H9 (cell line): ENCODE results near the gene BSG. TPM values are rescaled to one million over a fixed set of nuclear protein-coding genes. Genes with fewer than 3 reads are reported as not detected.

Experiments
- DNase-seq: peaks from one replicate; pipeline ENCODE4 v3.0.0-alpha.2; 2017
- H2AFZ ChIP-seq: one replicate; pipeline ENCODE4 v1.6.1; 2013; ENCODE audit warnings: mild to moderate bottlenecking, low read length, control low read depth, moderate library complexity
- H2AK5ac ChIP-seq: 2 replicates; pipeline ENCODE4 v1.6.1; 2013; ENCODE audit warnings: low read length, control low read depth, mixed read lengths; ENCODE audit not compliant: insufficient read length
- H2BK120ac ChIP-seq: one replicate; pipeline ENCODE4 v1.6.1; 2013; ENCODE audit warnings: low read depth, mild to moderate bottlenecking, low read length, control low read depth, inconsistent platforms; ENCODE audit not compliant: poor library complexity, severe bottlenecking
- H2BK12ac ChIP-seq: 2 replicates; pipeline ENCODE4 v1.6.1; 2013; ENCODE audit warnings: low read length, control low read depth, mixed read lengths, low read depth; ENCODE audit not compliant: insufficient read length
- H2BK15ac ChIP-seq: 2 replicates; pipeline ENCODE4 v1.6.1; 2013; ENCODE audit warnings: low read depth, low read length, control low read depth
- H2BK20ac ChIP-seq: one replicate; pipeline ENCODE4 v1.6.1; 2013; ENCODE audit warnings: low read depth, mild to moderate bottlenecking, low read length, control low read depth, inconsistent platforms; ENCODE audit not compliant: poor library complexity, severe bottlenecking
- H2BK5ac ChIP-seq: 2 replicates; pipeline ENCODE4 v1.6.1; 2013; ENCODE audit warnings: low read length, control low read depth, mixed read lengths; ENCODE audit not compliant: insufficient read length
- H3K14ac ChIP-seq: 2 replicates; pipeline ENCODE4 v1.6.1; 2013; ENCODE audit warnings: low read length, control low read depth; ENCODE audit not compliant: insufficient read depth
- H3K18ac ChIP-seq: 2 replicates; pipeline ENCODE4 v1.6.1; 2013; ENCODE audit warnings: low read depth, mild to moderate bottlenecking, mixed read lengths, low read length, control low read depth; ENCODE audit not compliant: insufficient read length
- H3K23ac ChIP-seq: 2 replicates; pipeline ENCODE4 v1.6.1; 2013; ENCODE audit warnings: low read length, control low read depth, mixed read lengths, low read depth; ENCODE audit not compliant: insufficient read length
- H3K23me2 ChIP-seq: 2 replicates; pipeline ENCODE4 v1.6.1; 2013; ENCODE audit warnings: low read depth, mild to moderate bottlenecking, mixed read lengths, low read length, control low read depth; ENCODE audit not compliant: insufficient read length, poor library complexity, severe bottlenecking
- H3K27ac ChIP-seq: 2 replicates; pipeline ENCODE4 v1.5.1; 2013; ENCODE audit warnings: low read length, control low read depth, mixed read lengths, low read depth; ENCODE audit not compliant: insufficient read length
- H3K27me3 ChIP-seq: 2 replicates; pipeline ENCODE4 v1.6.1; 2013; ENCODE audit warnings: low read length, control low read depth, inconsistent platforms; ENCODE audit not compliant: insufficient read depth
- H3K4ac ChIP-seq: 2 replicates; pipeline ENCODE4 v1.6.1; 2013; ENCODE audit warnings: low read depth, mild to moderate bottlenecking, control low read depth, inconsistent platforms, low read length, moderate library complexity
- H3K4me1 ChIP-seq: 2 replicates; pipeline ENCODE4 v1.6.1; 2013; ENCODE audit warnings: low read length, control low read depth, inconsistent platforms; ENCODE audit not compliant: insufficient read depth
- H3K4me2 ChIP-seq: 2 replicates; pipeline ENCODE4 v1.6.1; 2013; ENCODE audit warnings: low read length, control low read depth, mixed read lengths; ENCODE audit not compliant: insufficient read length, insufficient read depth
- H3K56ac ChIP-seq: 2 replicates; pipeline ENCODE4 v1.6.1; 2013; ENCODE audit warnings: low read depth, mild to moderate bottlenecking, mixed read lengths, low read length, control low read depth; ENCODE audit not compliant: insufficient read length
- H3K79me1 ChIP-seq: 2 replicates; pipeline ENCODE4 v1.6.1; 2013; ENCODE audit warnings: low read depth, mild to moderate bottlenecking, moderate library complexity, low read length, control low read depth, inconsistent platforms; ENCODE audit not compliant: insufficient read depth, poor library complexity, severe bottlenecking
- H3K79me2 ChIP-seq: 2 replicates; pipeline ENCODE4 v1.6.1; 2013; ENCODE audit warnings: low read length, control low read depth, inconsistent platforms; ENCODE audit not compliant: insufficient read depth
- H3K9ac ChIP-seq: 2 replicates; pipeline ENCODE4 v1.6.1; 2013; ENCODE audit warnings: low read length, control low read depth, mixed read lengths; ENCODE audit not compliant: insufficient read length; ENCODE audit errors: extremely low read depth
- H3K9me3 ChIP-seq: one replicate; pipeline ENCODE4 v1.6.1; 2013; ENCODE audit warnings: low read depth, low read length, inconsistent platforms; ENCODE audit not compliant: control insufficient read depth
- H3T11ph ChIP-seq: one replicate; pipeline ENCODE4 v1.6.1; 2013; ENCODE audit warnings: mild to moderate bottlenecking, low read length, control low read depth, inconsistent platforms
- H4K20me1 ChIP-seq: one replicate; pipeline ENCODE4 v1.6.1; 2013; ENCODE audit not compliant: control insufficient read depth, insufficient read length, insufficient read depth
- H4K5ac ChIP-seq: 2 replicates; pipeline ENCODE4 v1.6.1; 2013; ENCODE audit warnings: low read depth, mild to moderate bottlenecking, mixed read lengths, low read length, control low read depth; ENCODE audit not compliant: insufficient read length
- H4K8ac ChIP-seq: replicated peaks from 2 replicates; pipeline ENCODE4 v1.6.1; 2013; ENCODE audit warnings: low read length, control low read depth, mixed read lengths, low read depth; ENCODE audit not compliant: insufficient read length
- H4K91ac ChIP-seq: 2 replicates; pipeline ENCODE4 v1.6.1; 2013; ENCODE audit warnings: low read depth, mild to moderate bottlenecking, moderate library complexity, mixed read lengths, low read length, control low read depth; ENCODE audit not compliant: insufficient read length
- H3K27ac Mint-ChIP-seq, 3 experiments: 2 replicates in 2 of 3; 3 replicates in 1 of 3; pipeline ENCODE4 v1.8.0; 2020 to 2021; ENCODE audit warnings: mixed read lengths in 3 of 3, mild to moderate bottlenecking in 1 of 3, moderate library complexity in 1 of 3
- H3K27me3 Mint-ChIP-seq: 2 replicates; pipeline ENCODE4 v1.8.0; 2021; ENCODE audit warnings: low read depth, mild to moderate bottlenecking, moderate library complexity, mixed read lengths
- H3K36me3 Mint-ChIP-seq, 3 experiments: 2 replicates in 2 of 3; 3 replicates in 1 of 3; pipeline ENCODE4 v1.8.0; 2020 to 2021; ENCODE audit warnings: low read depth in 3 of 3, mixed read lengths in 3 of 3; ENCODE audit not compliant: insufficient read depth in 1 of 3
- H3K4me1 Mint-ChIP-seq, 2 experiments: 2 replicates each; pipeline ENCODE4 v1.8.0; 2020; ENCODE audit warnings: mixed read lengths in 2 of 2
- H3K4me3 Mint-ChIP-seq, 2 experiments: 2 replicates in 1 of 2; 3 replicates in 1 of 2; pipeline ENCODE4 v1.8.0; 2020 to 2021; ENCODE audit warnings: mild to moderate bottlenecking in 2 of 2, mixed read lengths in 2 of 2, moderate library complexity in 1 of 2
- H3K9me3 Mint-ChIP-seq, 2 experiments: 2 replicates in 1 of 2; 3 replicates in 1 of 2; pipeline ENCODE4 v1.8.0; 2020; ENCODE audit warnings: mild to moderate bottlenecking in 2 of 2, mixed read lengths in 2 of 2, moderate library complexity in 1 of 2
- WGBS: extraction: QIAGEN DNeasy Blood & Tissue Kit; methylation state at CpG from one replicate; pipeline ENCODE4 v1.1.7; 2013; ENCODE audit warnings: missing lambda C conversion rate, low lambda C conversion rate, mixed read lengths; ENCODE audit not compliant: insufficient read length; ENCODE audit errors: extremely low coverage; 5-methylcytosine and 5-hydroxymethylcytosine counted together
- total RNA-seq: library from RNA; stranded (reverse); gene quantifications from 2 replicates; pipeline ENCODE4 v1.2.1, GENCODE V29; 2021
- TF ChIP-seq, protein P1 (sequence below): fragments of 200-600 bp; sonication (generic); conservative IDR thresholded peaks from 3 replicates; pipeline ENCODE4 v1.8.0; 2021; ENCODE audit warnings: antibody characterized with exemption, mild to moderate bottlenecking

Gene BSG
- total RNA-seq, 1 experiment from 2014 or later: 715 TPM

GRCh38 chr19:581399-582111 is 9.2 kb downstream of the BSG start:
- H3K23me2 ChIP-seq: no peaks in the 10 kb centered on the region
- no peak overlapping the region for H4K5ac ChIP-seq
- peaks cover 2% of the 10 kb centered on the region for H4K20me1 ChIP-seq
- peaks cover 3% of the 10 kb centered on the region for H3K79me1 ChIP-seq
- no peak overlapping the region for H2AFZ ChIP-seq
- H2BK20ac ChIP-seq: no peak overlapping the region
- H2BK120ac ChIP-seq: no peak overlapping the region
- no peak overlapping the region for H3K4ac ChIP-seq
- no peak overlapping the region for H4K8ac ChIP-seq
- H3K27ac Mint-ChIP-seq: no peak overlapping the region
- no peak overlapping the region for H4K91ac ChIP-seq
- H3K4me2 ChIP-seq: no peak overlapping the region
- H3K27me3 Mint-ChIP-seq: no peaks in the 10 kb centered on the region; the same call in none of the 2 replicates
- no peak overlapping the region for H2BK15ac ChIP-seq
- TF ChIP-seq, protein P1, sequence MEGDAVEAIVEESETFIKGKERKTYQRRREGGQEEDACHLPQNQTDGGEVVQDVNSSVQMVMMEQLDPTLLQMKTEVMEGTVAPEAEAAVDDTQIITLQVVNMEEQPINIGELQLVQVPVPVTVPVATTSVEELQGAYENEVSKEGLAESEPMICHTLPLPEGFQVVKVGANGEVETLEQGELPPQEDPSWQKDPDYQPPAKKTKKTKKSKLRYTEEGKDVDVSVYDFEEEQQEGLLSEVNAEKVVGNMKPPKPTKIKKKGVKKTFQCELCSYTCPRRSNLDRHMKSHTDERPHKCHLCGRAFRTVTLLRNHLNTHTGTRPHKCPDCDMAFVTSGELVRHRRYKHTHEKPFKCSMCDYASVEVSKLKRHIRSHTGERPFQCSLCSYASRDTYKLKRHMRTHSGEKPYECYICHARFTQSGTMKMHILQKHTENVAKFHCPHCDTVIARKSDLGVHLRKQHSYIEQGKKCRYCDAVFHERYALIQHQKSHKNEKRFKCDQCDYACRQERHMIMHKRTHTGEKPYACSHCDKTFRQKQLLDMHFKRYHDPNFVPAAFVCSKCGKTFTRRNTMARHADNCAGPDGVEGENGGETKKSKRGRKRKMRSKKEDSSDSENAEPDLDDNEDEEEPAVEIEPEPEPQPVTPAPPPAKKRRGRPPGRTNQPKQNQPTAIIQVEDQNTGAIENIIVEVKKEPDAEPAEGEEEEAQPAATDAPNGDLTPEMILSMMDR: no peak
- peaks cover 5 to 33% (median 26%) of the 10 kb centered on the region in 3 experiments; a peak in 6 of 7 replicates for H3K36me3 Mint-ChIP-seq
- no peaks in the 10 kb centered on the region for H3K9me3 ChIP-seq
- peaks cover 4 to 11% of the 10 kb centered on the region in 2 experiments for H3K4me1 Mint-ChIP-seq
- H3K56ac ChIP-seq: no peak overlapping the region
- no peak overlapping the region for H3K9ac ChIP-seq
- no peaks in the 10 kb centered on the region for H3K9me3 Mint-ChIP-seq
- H3K18ac ChIP-seq: no peak overlapping the region
- no peak overlapping the region for H3K23ac ChIP-seq
- H3T11ph ChIP-seq: no peak overlapping the region
- H3K4me1 ChIP-seq: no peaks in the 10 kb centered on the region
- H3K4me3 Mint-ChIP-seq: no peak overlapping the region
- no peaks in the 10 kb centered on the region for H3K27me3 ChIP-seq
- H2AK5ac ChIP-seq: no peak overlapping the region
- H3K79me2 ChIP-seq: peaks cover 18% of the 10 kb centered on the region; the same call in 1 of the 2 replicates
- no peak overlapping the region; the same call in 1 of the 2 replicates for H3K14ac ChIP-seq
- H2BK12ac ChIP-seq: no peak overlapping the region
- no CpG with 5 or more reads among the region's 40 CpGs for WGBS
- no peak overlapping the region for H2BK5ac ChIP-seq
- DNase-seq: no peak
- no peak overlapping the region for H3K27ac ChIP-seq
